Embryonic facial prominence (tissue), 1 donor: Measurements from ENCODE around the gene TNFRSF13B.
"Not testable (repeated sequence)": the region's sequence is repeated elsewhere in the genome, so short reads cannot be mapped to it uniquely, and the experiment has no call there.

Source experiments
- DNase-seq: peaks from one replicate; pipeline ENCODE4 v3.0.0-alpha.2; 2016; ENCODE audit errors: extremely low spot score

Gene TNFRSF13B

DNA sequence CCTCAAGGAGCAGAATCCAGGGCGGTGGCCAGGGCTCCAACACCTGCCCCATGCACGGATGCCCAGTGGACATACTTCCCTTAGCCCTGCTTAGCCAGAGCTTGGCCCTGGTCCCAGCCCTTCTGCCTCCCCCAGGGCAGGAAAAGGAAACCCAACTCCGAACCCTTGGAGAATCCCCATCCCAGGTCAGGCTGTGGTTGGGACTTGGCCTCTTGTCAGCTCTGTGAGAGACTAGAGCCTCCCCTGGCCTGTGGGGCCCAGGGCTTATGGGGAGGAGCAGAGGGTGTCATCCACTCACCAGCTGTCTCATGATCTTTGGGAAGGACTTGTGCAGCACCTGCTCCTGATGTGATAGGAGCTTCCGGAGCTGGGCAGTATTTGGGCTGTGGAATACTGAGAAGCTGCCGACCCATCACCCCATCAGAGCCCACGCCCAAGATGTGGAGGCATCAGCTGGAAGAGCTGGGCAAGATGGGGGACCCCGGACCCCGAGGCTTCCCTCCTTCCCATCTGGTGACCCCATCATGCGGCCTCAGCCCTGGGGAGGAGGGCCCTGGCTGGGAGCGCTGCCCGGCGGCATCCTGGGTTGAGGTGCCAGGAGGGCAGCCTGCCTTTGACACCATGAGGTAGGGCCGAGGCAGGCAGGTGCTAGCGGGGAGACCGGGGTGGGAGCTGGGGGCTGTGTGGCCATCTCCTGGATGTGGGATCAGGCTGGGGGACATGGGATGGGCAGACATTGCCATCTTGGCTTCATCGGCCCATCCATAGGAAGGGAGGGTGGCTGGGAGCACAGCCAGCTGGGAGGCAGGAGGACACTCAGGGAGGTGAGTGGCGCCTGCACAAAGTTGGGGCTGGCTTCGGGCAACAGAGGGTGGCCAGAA is 45.1 kb downstream of the TNFRSF13B start:
- no peak for DNase-seq

DNA sequence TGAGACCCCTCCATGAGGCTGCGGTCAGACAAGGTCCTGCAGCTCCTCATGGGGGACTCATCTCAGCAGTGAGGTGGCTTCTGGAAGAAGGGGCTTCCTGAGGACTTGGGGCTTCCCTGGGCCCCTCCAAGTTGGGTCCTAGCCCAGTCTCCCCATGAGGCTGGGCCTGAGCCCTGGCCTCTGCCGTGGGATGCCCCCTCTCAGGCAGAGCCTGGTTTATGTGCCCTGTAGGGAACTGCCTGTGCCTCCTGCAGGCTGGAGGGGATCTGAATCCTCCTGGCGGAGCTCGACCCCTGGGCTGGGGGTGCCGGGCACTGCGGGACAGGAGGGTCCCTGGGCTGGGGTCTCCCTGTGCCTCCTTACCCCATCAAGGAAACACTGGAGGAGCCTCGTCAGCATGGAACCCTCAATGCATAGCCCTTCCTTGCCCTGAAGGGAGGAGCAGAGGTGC is 45.8 kb downstream of the TNFRSF13B start:
- no peak for DNase-seq

DNA sequence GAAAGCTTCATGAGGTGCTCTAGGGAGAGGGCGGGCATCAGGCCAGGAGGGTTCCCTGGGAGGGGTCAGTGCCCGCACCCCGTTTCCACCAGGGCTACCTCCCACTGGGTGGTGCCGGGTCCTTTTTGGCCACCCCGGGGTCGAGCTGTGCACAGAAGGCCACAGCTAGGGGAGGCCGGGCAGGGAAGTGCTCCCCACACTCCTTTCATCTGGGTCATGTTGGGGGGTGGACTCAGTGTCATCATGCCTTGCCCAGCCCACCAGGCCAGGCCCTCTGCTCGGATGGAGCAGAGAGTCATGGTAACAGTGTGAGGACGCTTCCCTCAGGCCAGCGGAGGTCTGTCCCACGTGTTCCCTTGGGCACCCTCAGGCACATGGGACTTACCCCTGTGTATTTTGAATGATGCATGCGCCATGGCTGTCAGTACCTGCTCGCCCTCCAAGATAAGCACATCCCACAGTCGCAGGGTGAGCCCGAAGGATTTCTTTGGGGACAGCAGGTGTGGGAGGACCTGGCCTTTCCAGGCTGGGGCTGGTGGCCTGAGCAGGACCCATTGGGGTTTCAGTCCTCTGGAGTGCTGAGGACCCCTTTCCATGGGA is 46.4 kb downstream of the TNFRSF13B start:
- DNase-seq: no peak

DNA sequence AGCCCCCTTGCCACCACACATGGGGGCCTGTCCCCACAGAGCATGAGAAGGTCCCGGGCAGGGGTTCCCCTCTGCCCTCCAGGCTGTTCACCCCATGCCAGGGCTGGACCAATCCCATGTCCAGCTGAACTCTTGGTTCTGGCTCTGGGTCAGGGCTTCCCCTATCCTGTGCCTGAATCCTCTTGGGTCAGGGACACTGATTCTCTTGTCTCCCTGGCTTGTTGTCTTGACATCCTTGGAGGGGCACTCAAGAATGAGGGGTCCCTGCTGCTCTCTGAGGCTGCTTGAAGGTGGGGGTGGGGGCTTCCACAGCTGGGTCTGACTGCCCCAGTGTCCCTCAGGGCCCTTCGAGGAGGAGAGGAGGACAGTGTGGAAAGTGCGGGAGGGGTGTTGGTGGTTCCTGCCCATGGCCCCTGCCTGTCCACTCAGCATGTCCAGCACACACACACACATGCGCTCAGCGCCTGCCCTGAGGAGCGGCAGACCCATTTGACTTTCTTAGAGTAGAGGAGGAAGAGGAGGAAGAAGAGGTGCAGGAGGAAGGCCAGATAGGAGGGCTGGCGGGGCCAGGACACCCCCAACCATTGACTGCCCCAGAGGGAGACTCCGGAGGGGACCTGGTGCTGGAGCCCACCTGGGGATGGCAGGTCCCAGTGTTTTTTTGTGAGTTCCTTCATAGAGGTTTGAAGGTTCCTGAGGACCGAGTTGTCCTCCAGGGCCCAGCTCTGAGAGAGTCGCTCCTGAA is 47.0 kb downstream of the TNFRSF13B start:
- DNase-seq: no peak

DNA sequence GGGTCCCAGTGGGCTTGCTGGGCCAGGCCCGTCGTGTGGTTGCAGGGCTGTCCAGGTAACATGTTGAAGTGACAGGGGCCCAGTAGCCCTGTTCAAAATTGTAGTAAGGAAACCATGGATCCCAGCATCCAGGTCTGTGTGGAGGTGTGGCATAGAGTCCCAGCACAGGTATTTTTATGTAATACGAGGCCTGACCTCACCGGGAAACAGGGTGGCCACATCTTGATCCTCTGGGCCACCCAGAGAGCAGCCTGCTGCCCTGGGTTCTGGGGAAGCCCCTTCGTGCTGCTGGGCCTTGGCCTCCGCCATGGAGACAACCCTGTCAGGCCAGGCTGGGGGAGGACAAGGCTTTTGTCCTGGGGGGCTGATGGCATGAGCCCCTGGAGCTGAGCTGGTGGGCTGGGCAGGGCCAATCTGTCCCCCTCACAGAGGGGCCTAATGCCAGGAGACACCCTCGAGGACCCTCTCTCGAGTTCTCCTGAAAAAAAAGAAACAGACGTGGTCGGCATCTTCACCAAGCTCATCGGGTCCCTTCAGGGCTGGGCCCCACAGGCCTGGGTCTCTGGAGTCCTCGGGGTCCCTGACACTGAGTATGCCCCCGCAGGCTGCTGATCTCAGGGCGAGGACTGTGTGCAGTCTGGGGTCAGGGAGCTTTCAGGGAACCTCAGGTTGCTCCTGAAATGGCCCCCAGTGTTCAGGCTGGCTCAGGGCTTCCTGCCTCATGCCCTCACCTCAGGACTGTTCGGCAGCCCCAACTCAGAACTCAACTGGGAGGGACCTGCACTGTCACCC is 47.8 kb downstream of the TNFRSF13B start:
- no peak for DNase-seq

DNA sequence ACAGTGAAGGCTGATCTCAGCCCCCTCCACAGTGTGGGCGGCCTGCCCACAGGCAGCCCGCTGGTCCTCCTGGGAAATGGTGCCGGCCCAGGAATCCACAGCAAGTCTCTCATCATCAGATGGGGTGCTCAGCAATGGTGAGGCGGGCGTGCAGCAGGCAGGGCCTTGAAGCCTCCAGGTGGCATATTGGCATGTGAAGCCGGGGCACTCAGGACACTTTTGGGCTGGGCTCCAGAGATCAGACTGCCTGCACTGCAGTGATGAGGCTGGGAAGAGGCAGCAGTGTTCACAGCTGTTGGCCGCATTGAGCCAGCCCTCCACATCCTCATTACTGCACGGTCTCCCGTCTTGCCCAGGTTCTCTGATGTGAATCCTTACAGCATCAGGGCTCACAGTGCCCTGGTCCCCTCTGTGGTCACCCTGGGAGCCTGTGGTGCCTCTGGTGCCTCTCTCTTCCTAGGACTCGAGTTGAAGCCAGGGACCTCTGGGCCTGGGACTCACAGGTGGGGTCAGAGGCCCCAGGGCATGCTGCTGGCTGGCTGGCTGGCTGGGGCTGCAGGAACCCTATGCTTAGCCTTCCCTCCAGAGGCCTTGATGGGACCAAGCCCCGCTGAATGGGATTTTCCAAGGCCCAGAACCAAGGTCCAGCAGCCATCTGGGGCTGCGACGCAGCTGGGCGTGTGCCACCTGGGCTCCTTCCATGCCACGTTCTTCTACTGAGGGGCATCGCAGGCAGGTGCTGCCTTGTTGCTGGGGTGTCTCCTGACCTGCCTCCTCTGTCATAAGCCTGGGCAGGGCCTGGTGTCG is 48.6 kb downstream of the TNFRSF13B start:
- no peak for DNase-seq

DNA sequence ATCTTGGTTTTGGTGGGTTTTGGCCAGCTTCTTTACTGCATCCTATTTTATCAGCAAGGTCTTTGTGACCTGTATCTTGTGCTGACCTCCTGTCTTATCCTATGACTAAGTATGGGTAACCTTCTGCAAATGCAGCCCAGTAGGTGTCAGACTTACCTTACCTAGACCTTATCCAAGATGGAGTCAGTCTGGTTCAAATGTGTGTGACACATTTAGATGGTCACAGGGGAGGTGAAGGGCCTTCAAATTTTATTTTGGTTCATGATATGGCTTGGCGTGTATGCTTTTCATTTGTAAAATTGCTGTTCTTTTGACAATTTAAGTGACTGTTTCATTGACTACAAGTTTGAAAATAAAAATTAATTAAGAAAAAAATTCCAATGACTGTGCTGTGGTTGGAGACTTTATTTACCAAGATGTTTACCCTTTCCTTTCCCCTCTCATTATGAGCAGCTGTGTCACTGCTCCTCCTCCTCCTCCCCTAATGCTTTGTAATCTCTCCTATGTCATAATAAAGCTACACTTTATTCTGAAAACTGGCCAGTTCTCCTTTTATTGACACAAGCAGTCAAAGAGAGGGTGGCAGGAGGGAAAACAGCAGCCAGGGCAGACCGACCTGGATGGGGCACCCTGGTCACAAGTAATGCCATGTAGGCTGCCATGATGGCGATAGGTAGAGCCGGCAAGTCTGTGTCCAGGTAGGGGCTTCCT is 49.4 kb downstream of the TNFRSF13B start:
- DNase-seq: no peak

DNA sequence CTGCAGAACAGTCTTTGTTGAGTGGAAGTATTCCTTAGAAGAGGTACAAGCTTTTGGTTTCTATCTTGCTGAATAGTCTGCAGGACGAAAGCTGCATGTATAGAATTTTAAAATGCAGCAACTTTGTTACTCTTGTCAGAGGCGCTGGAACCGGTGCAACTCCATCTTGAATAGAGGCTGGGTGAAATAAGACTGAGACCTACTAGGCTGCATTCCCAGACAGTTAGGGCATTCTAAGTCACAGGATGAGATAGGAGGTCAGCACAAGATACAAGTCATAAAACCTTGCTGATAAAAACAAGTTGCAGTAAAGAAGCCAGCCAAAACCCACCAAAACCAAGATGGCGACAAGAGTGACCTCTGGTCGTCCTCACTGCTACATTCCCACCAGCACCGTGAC is 50.5 kb downstream of the TNFRSF13B start:
- not testable (repeated sequence) for DNase-seq

DNA sequence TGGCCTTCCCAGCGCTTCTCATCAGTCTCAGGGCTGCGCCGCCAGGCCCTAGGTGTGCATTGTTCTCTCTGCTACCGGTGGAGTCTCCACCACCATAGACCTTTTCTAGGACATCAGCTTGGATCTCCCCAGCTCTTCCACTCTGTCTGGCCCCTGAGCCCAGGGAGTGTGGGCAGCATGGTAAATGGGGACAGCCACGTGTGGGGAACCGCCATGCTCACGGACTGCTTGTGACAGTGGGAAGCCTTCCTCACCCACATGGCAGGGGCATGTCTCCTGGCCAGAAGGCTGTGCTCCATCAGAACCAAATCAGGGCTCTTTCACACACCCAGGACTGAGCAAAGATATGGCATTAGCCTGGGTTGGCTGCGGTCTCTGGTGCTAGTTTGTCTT is 51.3 kb downstream of the TNFRSF13B start:
- DNase-seq: no peak

DNA sequence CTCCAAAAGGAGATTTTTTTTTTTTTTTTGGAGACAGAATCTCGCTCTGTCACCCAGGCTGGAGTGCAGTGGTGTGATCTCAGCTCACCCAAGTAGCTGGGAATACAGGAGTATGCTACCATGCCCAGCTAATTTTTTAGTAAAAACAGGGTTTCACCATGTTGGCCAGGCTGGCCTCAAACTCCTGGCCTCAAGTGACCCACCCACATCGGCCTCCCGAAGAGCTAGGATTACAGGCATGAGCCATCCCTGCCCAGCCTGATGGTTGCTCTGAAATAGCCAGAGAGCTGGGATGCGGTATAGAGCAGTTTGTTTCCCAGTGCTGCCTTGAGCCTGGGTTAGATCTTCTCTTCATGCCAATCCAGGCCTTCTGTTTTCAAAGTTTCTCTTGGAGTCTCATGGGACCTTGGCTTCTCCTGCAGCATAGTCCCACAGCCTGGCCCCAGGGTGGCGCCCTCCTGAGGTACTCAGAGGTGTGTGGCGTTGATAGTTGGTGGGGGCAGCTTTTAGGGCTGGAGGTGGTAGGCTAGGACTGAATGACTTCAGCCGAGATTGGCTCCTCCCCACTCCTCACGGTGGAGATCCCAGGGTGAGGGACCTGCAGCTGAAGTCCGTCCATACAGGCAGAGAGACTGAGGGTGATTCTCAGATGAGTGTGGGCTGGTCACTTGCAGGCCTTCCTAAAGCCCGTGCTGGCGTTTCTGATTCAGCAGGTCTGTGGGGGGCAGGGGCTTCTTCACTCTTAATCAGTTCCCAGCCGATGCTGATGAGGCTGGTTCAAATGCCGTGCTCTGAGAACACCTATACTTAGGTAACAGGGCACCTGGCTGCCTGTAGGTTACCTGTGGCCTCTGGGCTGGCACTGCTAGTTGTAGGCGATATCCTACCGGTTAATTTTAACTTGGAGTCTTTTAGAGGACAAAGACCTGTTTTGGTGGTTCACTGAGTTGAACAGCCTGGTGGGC is 52.0 kb downstream of the TNFRSF13B start:
- DNase-seq: no peak

DNA sequence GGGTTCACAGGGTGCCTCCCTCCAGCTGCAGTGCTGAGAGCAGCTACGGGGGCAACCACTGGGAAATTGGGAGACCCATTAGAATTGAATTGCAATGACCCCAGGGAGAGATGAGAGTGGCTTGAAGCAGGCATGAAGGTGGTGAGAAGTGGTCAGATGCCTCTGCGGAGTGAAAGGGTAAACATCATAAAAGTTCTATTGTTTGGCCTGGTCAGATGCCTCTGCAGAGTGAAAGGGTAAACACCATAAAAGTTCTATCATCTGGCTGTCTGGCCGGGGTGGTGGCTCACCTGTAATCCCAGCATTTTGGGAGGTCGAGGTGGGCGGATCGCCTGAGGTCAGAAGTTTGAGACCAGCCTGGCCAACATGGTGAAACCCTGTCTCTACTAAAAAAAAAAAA is 53.5 kb downstream of the TNFRSF13B start:
- no peak for DNase-seq

DNA sequence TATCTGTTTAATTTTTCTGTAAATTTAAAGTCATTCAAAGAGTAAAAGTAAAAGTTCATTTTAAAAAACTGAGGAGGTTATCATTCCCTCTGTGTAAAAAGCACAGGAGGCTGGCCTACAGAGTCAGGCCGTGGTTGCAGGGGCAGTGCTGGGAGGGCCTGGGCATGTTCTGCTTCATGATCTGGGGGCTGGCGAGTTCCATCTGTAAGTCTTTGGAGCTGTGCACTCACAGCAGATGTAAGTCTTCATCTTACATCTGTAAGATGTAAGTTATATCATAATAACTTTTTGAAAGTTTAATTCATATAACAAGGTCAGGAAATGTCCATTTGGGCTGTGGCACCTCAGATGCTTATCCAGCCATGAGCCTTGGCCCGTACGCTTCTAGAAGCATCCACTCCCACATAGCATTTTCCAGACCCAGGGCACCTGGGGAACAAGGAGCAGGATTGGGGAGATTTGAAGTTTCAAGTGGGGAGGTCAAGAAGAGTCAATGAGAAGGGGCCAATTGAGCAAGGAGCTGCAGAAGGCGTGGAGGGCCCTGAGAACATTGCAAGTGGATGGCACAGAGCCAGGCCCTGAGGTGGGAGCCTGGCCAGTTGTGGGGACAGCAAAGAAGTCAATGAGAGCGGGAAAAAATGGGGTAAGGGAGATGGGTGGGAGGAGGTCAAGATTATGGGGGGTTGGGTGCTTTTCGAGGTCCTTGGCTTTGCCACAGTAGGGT is 54.1 kb downstream of the TNFRSF13B start:
- DNase-seq: no peak

DNA sequence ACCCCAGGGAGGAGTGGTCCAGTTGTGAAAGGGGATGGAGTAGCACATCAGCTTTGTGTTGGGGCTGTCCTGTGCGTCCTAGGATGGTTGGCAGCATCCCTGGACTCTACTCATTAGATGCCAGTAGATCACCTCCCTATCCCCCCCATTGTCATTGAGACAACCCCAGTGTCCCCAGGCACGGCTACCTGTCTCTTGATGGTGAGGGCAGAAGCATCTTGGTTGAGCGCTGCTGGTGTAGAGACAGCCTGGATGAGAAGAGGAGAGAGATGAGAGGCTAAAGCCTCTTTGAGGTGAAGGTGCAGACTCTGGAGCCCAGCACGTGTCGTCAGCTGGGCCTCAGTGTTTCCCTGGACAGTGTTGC is 55.4 kb downstream of the TNFRSF13B start:
- DNase-seq: no peak

DNA sequence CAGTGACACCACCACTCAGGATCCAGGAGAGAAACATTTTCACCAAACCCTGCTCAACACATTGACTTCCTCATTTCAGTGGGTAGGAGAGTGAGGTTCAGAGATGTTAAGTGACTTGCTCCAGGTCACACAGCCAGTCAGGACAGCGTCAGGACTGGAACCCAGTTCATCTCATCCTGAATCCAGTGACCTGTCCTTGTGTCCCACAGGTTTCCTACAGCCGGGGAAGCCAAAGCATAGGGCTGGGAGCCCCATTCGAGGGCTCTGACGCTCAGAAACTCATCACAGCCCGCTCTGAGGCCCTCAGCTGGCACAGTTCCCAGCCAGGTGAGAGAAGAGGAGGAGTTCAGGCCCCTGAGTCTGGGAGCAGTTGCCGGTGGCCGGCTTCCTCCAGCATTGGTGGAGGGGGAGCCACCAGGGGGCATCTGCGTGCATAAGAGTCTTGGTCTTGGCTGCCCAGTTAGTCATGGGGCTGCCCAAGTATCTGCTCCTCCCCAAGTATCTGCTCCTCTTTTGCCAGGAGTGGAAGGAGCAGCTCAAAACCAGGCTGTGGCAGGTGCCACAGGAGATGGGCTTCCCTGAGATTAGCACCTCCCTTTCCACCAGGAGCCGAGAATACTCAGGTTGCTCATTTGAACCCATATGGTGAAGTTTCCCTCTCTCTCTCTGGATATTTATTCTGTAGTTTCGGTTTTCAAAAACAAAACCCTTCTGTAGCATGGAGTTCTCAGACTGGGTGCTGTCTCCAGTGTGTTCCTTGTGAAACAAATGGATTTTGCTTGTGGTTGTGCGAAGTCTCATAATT is 56.0 kb downstream of the TNFRSF13B start:
- DNase-seq: no peak

DNA sequence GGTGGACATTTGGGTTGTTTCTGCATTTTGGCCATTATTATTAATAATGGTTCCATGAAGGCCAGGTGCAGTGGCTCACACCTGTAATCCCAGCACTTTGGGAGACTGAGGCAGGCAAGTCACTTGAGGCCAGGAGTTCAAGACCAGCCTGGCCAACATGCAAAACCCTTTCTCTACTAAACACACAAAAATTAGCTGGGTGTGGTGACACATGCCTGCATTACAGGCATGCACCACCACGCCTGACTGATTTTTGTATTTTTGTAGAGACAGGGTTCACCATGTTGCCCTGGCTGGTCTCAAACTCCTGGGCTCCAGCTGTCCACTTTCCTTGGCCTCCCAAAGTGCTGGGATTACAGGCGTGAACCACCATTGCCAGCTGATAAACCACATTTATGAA is 58.5 kb downstream of the TNFRSF13B start:
- no peak for DNase-seq

DNA sequence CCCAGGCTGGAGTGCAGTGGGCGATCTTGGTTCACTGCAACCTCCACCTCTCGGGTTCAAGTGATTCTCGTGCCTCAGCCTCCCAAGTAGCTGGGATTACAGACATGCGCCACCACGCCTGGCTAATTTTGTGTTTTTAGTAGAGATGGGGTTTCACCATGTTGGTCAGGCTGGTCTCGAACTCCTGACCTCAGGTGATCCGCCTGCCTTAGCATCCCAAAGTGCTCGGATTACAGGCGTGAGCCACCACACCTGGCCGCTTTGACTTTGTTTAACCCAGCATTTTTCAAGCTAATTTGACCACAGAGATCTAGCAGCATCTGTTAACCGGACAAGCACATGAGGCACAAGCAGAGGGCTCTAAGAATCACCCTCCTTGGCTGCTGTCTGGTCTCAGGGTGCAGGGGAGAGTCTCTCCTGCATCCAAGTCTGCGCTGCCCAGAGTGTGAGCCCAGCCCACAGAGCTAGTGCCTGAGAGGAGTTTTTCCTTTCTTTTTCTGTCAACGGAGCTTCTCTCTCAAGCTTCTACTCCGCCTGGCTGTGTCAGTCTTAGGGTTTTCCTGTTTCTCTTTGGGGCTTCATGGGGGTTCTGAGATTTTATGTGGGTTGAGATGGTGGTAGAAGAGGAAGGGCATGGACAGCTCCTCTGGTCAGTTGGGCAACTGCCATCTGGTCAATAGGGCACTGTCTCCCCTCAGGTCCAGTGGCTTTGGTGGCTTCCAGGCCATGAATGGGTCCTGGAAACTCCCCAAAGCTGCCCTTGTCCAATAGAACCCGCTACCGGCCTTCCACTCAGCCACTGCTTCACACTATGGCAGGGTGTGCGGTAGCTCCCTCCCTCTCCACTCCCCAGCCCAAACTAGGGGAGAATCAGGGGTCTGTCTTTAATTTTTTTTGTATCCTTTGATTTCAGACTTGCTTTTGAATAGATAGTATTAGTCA is 59.6 kb downstream of the TNFRSF13B start:
- no peak for DNase-seq
